Mesenteric fat pad (tissue), 1 donor: ENCODE data around the gene CRYL1. TPM values are rescaled to one million over a fixed set of nuclear protein-coding genes. Genes with fewer than 3 reads are reported as not detected.
A peak's percentile ranks its signal among the peaks of the same experiment; 100 is the strongest.

Experiments used
- DNase-seq: peaks from one replicate; pipeline ENCODE4 v3.0.0-alpha.2; 2020; ENCODE audit warnings: low spot score
- long read RNA-seq: library from polyadenylated mRNA; unstranded; transcript quantifications from one replicate; pipeline ENCODE4 v2.0.0, GENCODE V29; 2020
- total RNA-seq: library from RNA; stranded (reverse); fragmentation: NEBNext Ultra II Directional; extraction: Animal tissue kit (Norgen Biotek cat#: 25700); gene quantifications from one replicate; pipeline ENCODE4 v1.2.1, GENCODE V29; 2021
- donor health status: DM: yes; HTN: yes; CAD: no.

CRYL1 gene
- 31.0 TPM for total RNA-seq
- long read RNA-seq, transcript CRYL1-209 (7 exons, 1,331 nt) = minor isoform, 5 of 159 reads
- long read RNA-seq, transcript CRYL1-201 (8 exons, 1,485 nt) = major isoform, 135 of 159 reads
- long read RNA-seq, partial matches to known transcripts = 5 of 159 reads
- long read RNA-seq, other reads (novel, unspliced or antisense) = 14 of 159 reads

- DNase-seq = peak; percentile 93
Observed at GRCh38 chr13:20525601-20526544, at the start of gene CRYL1. CRYL1 (minus strand) TSS chr13:20525857; CDS start chr13:20525794, 63 bp downstream.

DNA sequence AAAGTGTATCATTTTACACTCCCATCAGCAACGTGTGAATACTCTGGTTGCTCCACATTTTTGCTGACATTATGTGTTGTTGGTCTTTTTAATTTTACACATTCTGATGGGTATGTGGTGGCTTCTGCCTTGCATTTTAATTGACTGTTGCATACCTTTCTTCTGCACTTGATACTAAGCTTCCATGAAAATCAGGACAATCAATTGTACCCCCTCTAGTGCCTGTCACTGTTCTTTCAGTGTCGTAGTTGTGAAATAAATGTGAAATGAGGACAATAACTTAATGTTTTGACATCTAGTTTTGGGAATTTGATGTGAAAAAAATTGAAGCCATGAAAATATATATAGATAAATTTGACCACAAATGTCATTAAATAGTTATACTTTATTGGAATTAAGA lies 48.0 kb upstream of the CRYL1 start:
- no peak for DNase-seq

DNA sequence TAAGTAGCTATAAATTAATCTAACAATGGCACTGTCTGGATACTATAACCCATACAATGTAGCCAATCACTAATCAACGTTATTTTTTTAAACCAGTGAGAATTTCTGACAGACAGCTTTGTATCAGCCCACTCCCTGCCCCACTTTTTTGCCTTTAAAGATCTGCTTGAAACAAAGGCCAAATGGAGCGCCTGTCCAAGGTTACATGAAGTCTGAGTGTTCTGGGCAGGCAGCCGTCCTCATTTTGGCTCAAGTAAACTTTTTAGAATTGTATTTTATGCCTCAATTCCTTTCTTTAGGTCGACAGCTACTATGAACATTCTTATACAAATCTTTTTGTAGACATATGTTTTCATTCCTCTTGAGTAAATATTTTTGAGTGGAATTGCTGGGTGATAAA lies 47.5 kb upstream of the CRYL1 start:
- DNase-seq = no peak

DNA sequence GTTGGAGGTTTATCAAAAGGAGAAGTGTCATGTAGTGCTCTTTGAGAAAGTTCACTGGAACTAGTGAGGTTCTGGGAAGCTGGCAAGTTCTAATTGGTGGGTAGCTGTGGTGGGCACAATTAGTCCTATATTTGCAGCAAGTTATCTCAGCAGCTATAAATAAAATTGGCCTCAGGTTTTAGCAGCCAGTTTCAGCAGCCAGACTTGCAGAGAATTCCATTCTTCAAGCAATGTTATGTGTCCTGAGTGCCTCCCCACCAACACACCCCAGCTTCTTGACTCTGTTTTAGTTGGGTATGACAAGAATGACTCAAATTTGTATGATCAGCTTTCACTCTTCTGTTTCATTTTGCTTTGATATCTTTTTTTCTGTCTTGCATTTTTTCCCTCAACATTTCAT lies 46.0 kb upstream of the CRYL1 start:
- DNase-seq = no peak

DNA sequence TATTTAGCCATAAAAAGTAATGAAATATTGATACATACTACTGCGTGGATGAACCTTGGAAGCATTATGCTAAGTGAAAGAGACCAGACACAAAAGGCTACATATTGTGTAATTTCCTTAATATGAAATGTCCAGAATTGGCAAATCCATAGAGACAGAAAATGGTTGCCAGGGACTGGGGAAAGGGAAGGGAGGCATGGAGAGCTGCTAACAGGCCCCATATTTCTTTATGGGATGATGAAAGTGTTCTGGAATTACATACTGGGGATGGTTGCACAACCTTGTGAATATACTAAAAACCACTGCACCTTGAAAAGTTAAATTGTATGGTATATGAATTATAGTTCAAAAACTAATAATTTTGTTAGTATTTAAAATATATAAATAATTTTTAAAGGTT lies 44.9 kb upstream of the CRYL1 start:
- no peak for DNase-seq

DNA sequence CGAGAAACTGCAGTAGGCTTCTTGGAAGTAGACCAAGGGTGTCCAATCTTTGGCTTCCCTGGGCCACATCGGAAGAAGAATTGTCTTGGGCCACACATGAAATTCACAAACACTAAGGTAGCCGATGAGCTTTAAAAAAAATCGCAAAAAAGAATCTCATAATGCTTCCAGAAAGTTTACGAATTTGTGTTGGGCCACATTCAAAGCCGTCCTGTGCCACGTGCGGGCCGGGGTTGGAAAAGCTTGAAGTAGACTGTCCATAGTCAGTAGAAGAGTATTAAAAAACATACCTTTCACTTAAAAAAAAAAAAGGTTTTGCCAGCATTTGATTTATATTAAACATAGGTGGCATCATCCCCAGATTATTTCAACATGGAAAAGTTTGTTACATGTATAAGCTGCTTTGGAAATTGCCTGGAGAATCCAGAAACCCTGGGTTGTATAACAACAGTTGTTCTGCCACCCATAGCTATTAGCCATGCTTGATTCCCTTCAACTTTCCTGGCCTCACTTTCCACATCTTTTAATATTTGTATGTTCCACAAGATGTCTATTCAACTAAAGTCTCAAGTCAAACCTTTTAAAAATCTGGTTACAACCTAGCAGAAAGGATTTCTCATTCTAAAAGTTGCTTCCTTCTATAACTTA lies 42.3 kb upstream of the CRYL1 start:
- no peak for DNase-seq

DNA sequence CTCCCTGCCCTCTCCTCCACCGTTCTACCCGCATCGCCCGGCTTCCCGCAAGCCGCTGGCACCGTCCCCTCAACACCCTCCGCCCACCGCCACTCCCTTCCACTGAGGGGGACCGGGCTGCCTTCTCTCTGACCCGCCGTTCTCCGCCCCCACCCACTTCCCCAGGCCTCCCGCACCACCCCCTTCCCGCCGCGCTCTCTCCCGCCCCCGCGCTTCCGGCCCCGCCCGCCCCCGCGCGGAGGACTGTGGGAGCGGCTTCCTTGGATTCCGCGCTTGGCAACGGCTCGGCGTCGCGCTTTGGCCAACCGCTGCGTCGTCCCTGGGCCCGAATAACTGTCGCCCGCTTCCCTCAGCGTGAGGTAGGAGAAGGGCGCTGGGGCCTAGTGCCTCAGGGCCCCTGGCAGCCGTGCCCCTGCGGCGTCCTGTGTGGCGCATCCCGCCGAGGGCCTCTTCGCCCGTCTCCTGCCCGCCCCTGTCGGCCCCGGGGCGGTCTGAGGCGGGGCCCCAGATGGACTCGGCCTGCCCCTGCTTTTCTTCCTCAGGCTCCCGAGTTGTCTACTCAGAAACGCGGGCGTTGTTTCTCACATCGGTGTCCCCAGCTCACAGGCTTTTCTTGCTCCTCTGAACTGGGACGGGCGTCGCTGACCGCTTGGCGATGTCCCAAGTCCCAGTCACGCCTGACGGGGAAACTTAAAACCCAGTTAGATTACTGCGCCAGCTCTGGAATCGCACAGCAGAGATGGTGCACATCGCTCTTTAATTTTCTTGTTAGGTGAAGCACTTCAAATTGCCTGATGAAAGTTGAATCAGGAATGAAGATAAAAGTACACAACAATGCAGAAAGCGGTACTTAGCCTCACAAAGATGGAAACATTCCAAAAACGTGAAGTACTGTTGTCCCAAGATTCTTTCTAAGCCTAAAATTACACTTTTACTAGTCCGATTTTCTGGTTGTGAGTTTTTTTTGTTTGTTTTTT lies 41.5 kb upstream of the CRYL1 start, which contains the start of gene IFT88:
TSS of gene IFT88 (plus strand) at position 260 of the 977 bp plus-strand sequence. CDS start 7,229 bp downstream, outside the sequence.
- DNase-seq = peak; percentile 96

GRCh38 chr13:20566468-20566897 lies 40.8 kb upstream of the CRYL1 start:
- no peak for DNase-seq

GRCh38 chr13:20565115-20565736 lies 39.6 kb upstream of the CRYL1 start:
- DNase-seq = no peak

DNA sequence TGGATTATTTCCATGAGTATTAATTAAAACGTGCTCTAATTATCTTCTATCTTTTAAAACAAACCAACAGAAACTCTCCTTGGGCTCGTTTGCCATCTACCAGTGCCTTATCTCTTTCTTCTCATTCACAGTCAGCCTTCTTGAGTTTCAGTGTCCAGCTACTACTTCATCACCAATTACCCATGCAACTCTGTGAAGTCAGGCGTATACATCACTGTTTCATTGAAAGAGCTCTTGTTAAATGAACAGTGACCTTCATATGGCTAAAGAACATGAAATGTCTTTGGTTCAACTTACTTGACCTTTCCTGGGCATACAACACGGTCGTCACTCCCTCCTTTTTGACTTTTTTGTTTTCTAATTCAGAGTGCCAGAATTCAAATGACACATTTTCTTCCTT lies 36.1 kb upstream of the CRYL1 start:
- DNase-seq = no peak

DNA sequence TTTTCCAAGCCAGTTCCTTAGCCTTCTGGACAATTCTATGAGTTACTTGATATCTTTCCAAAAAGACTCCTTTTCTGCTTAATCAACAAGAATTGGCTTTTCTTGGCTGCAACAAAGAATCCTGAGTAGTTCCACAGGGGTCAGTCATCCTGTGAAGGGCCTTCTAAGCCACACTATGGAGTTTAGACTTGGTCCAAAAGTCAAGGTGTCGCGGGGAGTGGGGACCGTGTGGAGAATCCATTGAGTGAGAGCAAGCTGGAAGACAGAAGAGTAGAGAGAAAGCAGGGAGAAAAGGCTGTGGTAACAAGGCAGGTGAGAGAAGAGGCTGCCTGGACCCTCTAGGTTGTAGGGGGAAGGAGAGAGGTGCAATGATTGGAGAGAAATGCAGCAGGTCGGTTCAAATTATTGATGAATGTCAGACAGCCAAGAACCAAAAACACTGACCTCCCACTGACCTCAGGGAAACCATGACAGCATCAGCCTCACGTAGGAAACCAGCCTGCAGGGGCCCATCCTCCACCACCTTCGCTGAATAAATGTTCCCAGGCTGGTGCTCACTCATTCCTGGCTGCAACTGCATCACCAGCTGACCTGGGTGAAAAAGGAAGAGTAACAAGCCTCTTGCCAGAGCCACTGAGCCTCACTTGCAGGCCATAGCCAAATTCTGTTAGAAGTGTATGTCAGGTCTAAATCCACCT lies 34.2 kb upstream of the CRYL1 start:
- DNase-seq = no peak

DNA sequence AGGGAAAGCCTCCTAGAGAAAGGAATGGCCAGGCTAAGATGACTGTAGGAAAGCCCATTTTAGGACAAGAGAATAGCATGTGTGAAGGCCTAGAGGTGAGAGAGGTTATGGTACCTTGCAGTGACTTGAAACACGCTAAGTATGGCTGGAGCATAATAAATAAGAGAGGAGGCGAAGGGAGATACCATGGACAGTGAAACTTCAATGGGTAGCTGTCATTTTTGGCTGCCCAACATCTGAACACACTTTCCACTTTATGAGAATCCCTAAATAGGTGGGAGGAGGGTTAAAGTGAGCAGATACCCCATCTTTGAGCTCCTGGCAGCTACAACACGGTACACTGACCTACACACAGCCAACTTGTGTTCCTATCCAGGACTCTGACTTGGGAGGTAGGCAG lies 33.3 kb upstream of the CRYL1 start:
- DNase-seq = no peak

DNA sequence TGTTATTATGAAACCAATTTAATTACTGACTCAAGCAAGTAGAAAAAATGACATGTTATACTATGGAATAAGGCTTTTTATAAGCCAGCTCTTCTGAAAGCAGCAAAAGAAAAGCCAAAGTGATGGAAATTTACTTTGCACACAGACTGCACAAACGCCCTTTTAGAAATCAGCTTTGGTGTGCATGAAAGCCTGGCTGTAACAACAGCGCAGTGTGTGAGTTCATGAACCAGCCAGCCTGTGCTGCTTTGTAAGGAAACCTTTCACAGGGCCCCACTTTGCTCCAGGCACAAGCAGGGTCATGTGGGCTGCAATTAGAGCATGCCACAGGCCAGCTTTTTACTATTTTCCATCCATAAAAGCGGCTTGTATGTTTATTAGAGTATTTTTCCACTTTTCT lies 27.7 kb upstream of the CRYL1 start:
- no peak for DNase-seq

GRCh38 chr13:20550799-20551198 lies 25.1 kb upstream of the CRYL1 start:
- DNase-seq = no peak

DNA sequence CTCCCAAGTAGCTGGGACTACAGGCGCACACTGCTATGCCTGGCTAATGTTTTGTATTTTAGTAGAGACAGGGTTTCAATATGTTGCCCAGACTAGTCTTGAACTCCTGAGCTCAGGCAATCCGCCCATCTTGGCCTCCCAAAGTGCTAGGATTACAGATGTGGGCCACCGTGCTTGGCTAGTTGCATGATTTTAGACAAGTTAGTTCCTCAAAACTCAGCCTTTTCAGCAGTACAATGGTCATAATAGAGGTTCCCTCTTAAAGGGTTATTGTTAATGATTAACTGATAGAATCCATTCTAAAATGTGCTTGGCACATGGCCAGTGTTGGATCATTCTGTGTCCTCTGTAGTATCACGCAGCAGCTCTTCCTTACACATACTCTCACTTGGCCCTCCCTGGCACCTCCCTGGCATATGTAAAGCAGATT lies 21.8 kb upstream of the CRYL1 start:
- no peak for DNase-seq

- no peak for DNase-seq
Observed at GRCh38 chr13:20546556-20546955, 20.9 kb upstream of the CRYL1 start.

- DNase-seq = no peak
Observed at GRCh38 chr13:20544201-20544923, 18.7 kb upstream of the CRYL1 start.

- DNase-seq = no peak
Observed at GRCh38 chr13:20536992-20537391, 11.3 kb upstream of the CRYL1 start.

- DNase-seq = no peak
Observed at GRCh38 chr13:20534038-20534608, 8.5 kb upstream of the CRYL1 start.
